ENCODE data around the gene TNNI2. TPM values are rescaled to one million over a fixed set of nuclear protein-coding genes. Genes with fewer than 3 reads are reported as not detected.

TNNI2 gene
- total RNA-seq (under 1 TPM in 1 of 2 experiments, not detected in 1; 0.50 TPM), total RNA-seq (0 to 1.9 (median 0.05) reads per million in 172 experiments)
- 1.6 TPM for polyA plus RNA-seq (2013, experiment 1 of 2)
- 77.9 TPM for polyA plus RNA-seq (2013, experiment 2 of 2)

- no peak within 1 kb of the TSS for H3K27ac Mint-ChIP-seq
- peaks cover 34% of the 10 kb centered on the region for H3K4me1 ChIP-seq (ENCODE audit: insufficient read depth, low read length)
- peaks cover 17% of the 10 kb centered on the region for H3K4me1 Mint-ChIP-seq (ENCODE audit: low read depth)
Measured at GRCh38 chr11:1838426-1839144, at the start of gene TNNI2. TNNI2 (plus strand) TSS chr11:1838981; CDS start chr11:1839697, 716 bp downstream.

GRCh38 chr11:1791912-1792311 lies 46.9 kb upstream of the TNNI2 start:
- Histone ChIP-seq H3K36me3 (ENCODE audit: insufficient read depth, low read length) (no peaks in the 10 kb centered on the region), H3K4me3 (ENCODE audit: low read length) (no peak overlapping the region), H3K27ac (ENCODE audit: low read depth in 1 of 2, low read length in 2 of 2) (no peak overlapping the region), H3K27me3 (ENCODE audit: control insufficient read depth in 1 of 2, insufficient read depth in 2 of 2, low read length in 2 of 2) (no peaks in the 10 kb centered on the region), H3K9me3 (ENCODE audit: control insufficient read depth in 1 of 2, insufficient read depth in 1 of 2, low read length in 2 of 2) (peaks cover 0 to 8% of the 10 kb centered on the region in 2 experiments), H3K4me1 (ENCODE audit: insufficient read depth, low read length) (no peaks in the 10 kb centered on the region)
- TF ChIP-seq CTCF (IDR thresholded peaks at IDR 0.05) = no peak
- DNase-seq (no peak), ATAC-seq (ENCODE audit: poor library complexity) (no peak)
- Mint-ChIP-seq H3K27me3 (peaks cover 7% of the 10 kb centered on the region), H3K36me3 (ENCODE audit: low read depth) (no peaks in the 10 kb centered on the region), H3K4me1 (ENCODE audit: low read depth) (peaks cover 4% of the 10 kb centered on the region), H3K9me3 (no peaks in the 10 kb centered on the region), H3K4me3 (no peak overlapping the region), H3K27ac (no peak overlapping the region)
- CTCF ChIA-PET = interaction anchor here (2.0 kb wide), 1 partner anchor 98 kb away, joined by 4 read pairs; no protein-coding TSS in a partner anchor
- intact Hi-C loops (cut with DNase I, micrococcal nuclease) = no loop called here
- POLR2A ChIA-PET = no interaction called here

More at GRCh38 chr11:1838426-1839144, at the start of gene TNNI2:
- Histone ChIP-seq H3K27ac (ENCODE audit: low read depth in 1 of 2, low read length in 2 of 2) (no peak within 1 kb of the TSS), H3K36me3 (ENCODE audit: insufficient read depth, low read length) (no peaks in the 10 kb centered on the region), H3K4me3 (ENCODE audit: low read length) (no peak within 1 kb of the TSS), H3K9me3 (ENCODE audit: control insufficient read depth in 1 of 2, insufficient read depth in 1 of 2, low read length in 2 of 2) (peaks cover 0 to 3% of the 10 kb centered on the region in 2 experiments), H3K27me3 (ENCODE audit: control insufficient read depth in 1 of 2, insufficient read depth in 2 of 2, low read length in 2 of 2) (peaks cover 0 to 2% of the 10 kb centered on the region in 2 experiments)
- ATAC-seq (ENCODE audit: poor library complexity) = no peak
- POLR2A ChIA-PET = interaction anchor here (1.2 to 1.3 kb wide), 2 partner anchors 14 to 162 kb away, joined by 3 to 4 read pairs; partner anchors contain the start of gene LSP1
- peak in 2 of 14 experiments; percentile 7 to 36 for DNase-seq
- no peak for TF ChIP-seq CTCF (IDR thresholded peaks at IDR 0.05)
- intact Hi-C loops (cut with DNase I, micrococcal nuclease) = loop anchor here in 1 of 2 experiments (1.0 kb wide), 1 partner anchor 15 kb away; the partner anchor contains the start of gene LSP1
- H3K36me3 Mint-ChIP-seq (ENCODE audit: low read depth) = no peaks in the 10 kb centered on the region
- H3K27me3 Mint-ChIP-seq = no peaks in the 10 kb centered on the region
- CTCF ChIA-PET = interaction anchor here (1.1 kb wide), 1 partner anchor 44 kb away, joined by 4 read pairs; no protein-coding TSS in a partner anchor
- no peak within 1 kb of the TSS for H3K4me3 Mint-ChIP-seq
- no peaks in the 10 kb centered on the region for H3K9me3 Mint-ChIP-seq

GRCh38 chr11:1792461-1792860 lies 46.3 kb upstream of the TNNI2 start:
- H3K4me3 Mint-ChIP-seq = no peak overlapping the region
- no peaks in the 10 kb centered on the region for H3K4me1 ChIP-seq (ENCODE audit: insufficient read depth, low read length)
- CTCF ChIA-PET = no interaction called here

More at GRCh38 chr11:1792461-1792860, 46.3 kb upstream of the TNNI2 start:
- Histone ChIP-seq H3K9me3 (ENCODE audit: control insufficient read depth in 1 of 2, insufficient read depth in 1 of 2, low read length in 2 of 2) (peaks cover 0 to 8% of the 10 kb centered on the region in 2 experiments), H3K27me3 (ENCODE audit: control insufficient read depth in 1 of 2, insufficient read depth in 2 of 2, low read length in 2 of 2) (no peaks in the 10 kb centered on the region), H3K4me3 (ENCODE audit: low read length) (no peak overlapping the region), H3K27ac (ENCODE audit: low read depth in 1 of 2, low read length in 2 of 2) (no peak overlapping the region), H3K36me3 (ENCODE audit: insufficient read depth, low read length) (no peaks in the 10 kb centered on the region)
- H3K27ac Mint-ChIP-seq = no peak overlapping the region
- H3K27me3 Mint-ChIP-seq = peaks cover 8% of the 10 kb centered on the region
- no peaks in the 10 kb centered on the region for H3K36me3 Mint-ChIP-seq (ENCODE audit: low read depth)
- POLR2A ChIA-PET = no interaction called here
- no peak for TF ChIP-seq CTCF (IDR thresholded peaks at IDR 0.05)
- intact Hi-C loops (cut with DNase I, micrococcal nuclease) = no loop called here
- DNase-seq (no peak), ATAC-seq (ENCODE audit: poor library complexity) (no peak)
- peaks cover 4% of the 10 kb centered on the region for H3K4me1 Mint-ChIP-seq (ENCODE audit: low read depth)
- H3K9me3 Mint-ChIP-seq = no peaks in the 10 kb centered on the region
